Osteocyte (in vitro differentiated cells): ENCODE data around the gene UBXN2A. TPM values are rescaled to one million over a fixed set of nuclear protein-coding genes. Genes with fewer than 3 reads are reported as not detected.

Experiments used
- DNase-seq: peaks from one replicate; pipeline ENCODE4 v3.0.0; 2021; ENCODE audit warnings: mixed read lengths; ENCODE audit not compliant: unreplicated experiment; ENCODE audit errors: extremely low spot score
- H3K27ac Mint-ChIP-seq: one replicate; pipeline ENCODE4 v1.8.0; 2021; ENCODE audit warnings: mild to moderate bottlenecking, mixed read lengths; ENCODE audit not compliant: unreplicated experiment
- H3K27me3 Mint-ChIP-seq: one replicate; pipeline ENCODE4 v1.8.0; 2021; ENCODE audit warnings: mixed read lengths; ENCODE audit not compliant: unreplicated experiment
- H3K36me3 Mint-ChIP-seq: one replicate; pipeline ENCODE4 v1.8.0; 2021; ENCODE audit warnings: mixed read lengths; ENCODE audit not compliant: unreplicated experiment
- H3K4me1 Mint-ChIP-seq: one replicate; pipeline ENCODE4 v1.8.0; 2021; ENCODE audit warnings: mixed read lengths; ENCODE audit not compliant: unreplicated experiment
- H3K4me3 Mint-ChIP-seq: one replicate; pipeline ENCODE4 v1.8.0; 2021; ENCODE audit warnings: mild to moderate bottlenecking, moderate library complexity, mixed read lengths; ENCODE audit not compliant: unreplicated experiment
- H3K9me3 Mint-ChIP-seq: one replicate; pipeline ENCODE4 v1.8.0; 2021; ENCODE audit warnings: mixed read lengths; ENCODE audit not compliant: unreplicated experiment
- total RNA-seq: library from RNA; stranded (reverse); gene quantifications from 2 replicates; pipeline ENCODE4 v1.2.1, GENCODE V29; 2021
- TF ChIP-seq, protein P1 (sequence below): fragments of 200-600 bp; sonication (generic); IDR thresholded peaks from 2 replicates; pipeline ENCODE4 v1.5.0; 2021; ENCODE audit warnings: antibody characterized with exemption, mild to moderate bottlenecking, moderate library complexity

Gene UBXN2A
- total RNA-seq, 1 donor from 2014 or later: 18.8 TPM

DNA sequence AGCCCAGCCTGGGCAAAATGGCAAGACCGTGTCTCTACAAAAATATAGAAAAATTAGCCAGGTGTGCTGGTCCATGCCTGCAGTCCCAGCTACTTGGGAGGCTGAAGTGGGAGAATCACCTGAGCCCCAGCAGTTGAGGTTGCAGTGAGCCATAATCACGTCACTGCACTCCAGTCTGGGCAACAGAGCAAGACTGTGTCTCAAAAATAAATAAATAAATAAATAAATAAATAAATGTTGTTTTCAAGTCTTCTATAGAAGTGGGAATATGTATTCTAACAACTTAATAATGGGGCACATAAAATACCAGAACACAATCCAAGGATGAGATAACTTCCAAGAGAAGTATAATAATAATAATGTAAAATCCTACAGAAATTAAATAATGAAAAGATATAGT lies 37.2 kb upstream of the UBXN2A start:
- no peak for DNase-seq
- TF ChIP-seq, protein P1, sequence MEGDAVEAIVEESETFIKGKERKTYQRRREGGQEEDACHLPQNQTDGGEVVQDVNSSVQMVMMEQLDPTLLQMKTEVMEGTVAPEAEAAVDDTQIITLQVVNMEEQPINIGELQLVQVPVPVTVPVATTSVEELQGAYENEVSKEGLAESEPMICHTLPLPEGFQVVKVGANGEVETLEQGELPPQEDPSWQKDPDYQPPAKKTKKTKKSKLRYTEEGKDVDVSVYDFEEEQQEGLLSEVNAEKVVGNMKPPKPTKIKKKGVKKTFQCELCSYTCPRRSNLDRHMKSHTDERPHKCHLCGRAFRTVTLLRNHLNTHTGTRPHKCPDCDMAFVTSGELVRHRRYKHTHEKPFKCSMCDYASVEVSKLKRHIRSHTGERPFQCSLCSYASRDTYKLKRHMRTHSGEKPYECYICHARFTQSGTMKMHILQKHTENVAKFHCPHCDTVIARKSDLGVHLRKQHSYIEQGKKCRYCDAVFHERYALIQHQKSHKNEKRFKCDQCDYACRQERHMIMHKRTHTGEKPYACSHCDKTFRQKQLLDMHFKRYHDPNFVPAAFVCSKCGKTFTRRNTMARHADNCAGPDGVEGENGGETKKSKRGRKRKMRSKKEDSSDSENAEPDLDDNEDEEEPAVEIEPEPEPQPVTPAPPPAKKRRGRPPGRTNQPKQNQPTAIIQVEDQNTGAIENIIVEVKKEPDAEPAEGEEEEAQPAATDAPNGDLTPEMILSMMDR: no peak
- no peak overlapping the region for H3K4me3 Mint-ChIP-seq
- H3K27me3 Mint-ChIP-seq: no peaks in the 10 kb centered on the region
- H3K27ac Mint-ChIP-seq: no peak overlapping the region
- peaks cover 32% of the 10 kb centered on the region for H3K4me1 Mint-ChIP-seq
- peaks cover 2% of the 10 kb centered on the region for H3K36me3 Mint-ChIP-seq
- H3K9me3 Mint-ChIP-seq: no peaks in the 10 kb centered on the region

DNA sequence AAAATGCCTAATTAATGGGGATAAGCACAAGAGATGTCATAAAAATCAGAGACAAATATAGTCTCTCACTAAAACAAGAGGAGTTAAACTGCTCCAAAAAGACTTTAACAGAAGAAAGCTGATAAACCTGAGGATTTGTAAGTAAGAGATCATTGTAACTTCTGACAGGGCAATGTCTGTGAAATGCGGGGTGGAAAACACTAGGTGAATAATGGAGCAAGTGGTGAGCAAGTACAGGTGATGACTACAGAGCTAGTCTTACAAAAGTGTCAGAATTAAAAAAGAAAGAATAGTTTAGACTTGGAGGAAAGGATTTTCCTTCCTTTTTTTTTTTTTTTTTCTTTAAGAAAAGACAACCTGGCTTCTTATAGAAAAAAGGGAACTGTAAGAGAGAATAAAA lies 36.0 kb upstream of the UBXN2A start:
- Mint-ChIP-seq H3K36me3 (no peaks in the 10 kb centered on the region), H3K9me3 (no peaks in the 10 kb centered on the region), H3K4me1 (peaks cover 32% of the 10 kb centered on the region), H3K27me3 (no peaks in the 10 kb centered on the region), H3K27ac (peak overlapping the region; percentile 84), H3K4me3 (no peak overlapping the region)
- TF ChIP-seq, protein P1: no peak
- DNase-seq: no peak

DNA sequence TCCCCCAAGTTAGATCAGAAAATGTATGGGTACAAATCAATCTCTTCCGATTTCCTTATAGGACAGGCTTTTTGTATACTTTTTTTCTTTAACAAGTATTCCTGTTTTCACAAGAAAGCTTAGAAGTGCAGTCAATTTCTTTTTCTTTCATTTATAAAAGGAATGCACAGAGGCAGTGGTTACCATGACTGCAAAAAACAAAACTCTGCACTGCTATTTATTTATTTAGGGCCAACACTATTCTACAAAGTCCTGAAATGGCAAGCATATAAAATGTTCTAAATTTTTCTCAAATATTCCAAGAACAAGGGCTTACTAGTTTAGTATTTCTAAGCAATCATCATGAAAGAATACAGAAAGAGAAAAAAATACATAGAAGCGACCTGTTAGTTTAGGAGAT lies 35.6 kb upstream of the UBXN2A start:
- Mint-ChIP-seq H3K27ac (peak overlapping the region; percentile 84), H3K36me3 (no peaks in the 10 kb centered on the region), H3K4me3 (no peak overlapping the region), H3K9me3 (no peaks in the 10 kb centered on the region), H3K4me1 (peaks cover 32% of the 10 kb centered on the region), H3K27me3 (no peaks in the 10 kb centered on the region)
- TF ChIP-seq, protein P1: no peak
- no peak for DNase-seq

DNA sequence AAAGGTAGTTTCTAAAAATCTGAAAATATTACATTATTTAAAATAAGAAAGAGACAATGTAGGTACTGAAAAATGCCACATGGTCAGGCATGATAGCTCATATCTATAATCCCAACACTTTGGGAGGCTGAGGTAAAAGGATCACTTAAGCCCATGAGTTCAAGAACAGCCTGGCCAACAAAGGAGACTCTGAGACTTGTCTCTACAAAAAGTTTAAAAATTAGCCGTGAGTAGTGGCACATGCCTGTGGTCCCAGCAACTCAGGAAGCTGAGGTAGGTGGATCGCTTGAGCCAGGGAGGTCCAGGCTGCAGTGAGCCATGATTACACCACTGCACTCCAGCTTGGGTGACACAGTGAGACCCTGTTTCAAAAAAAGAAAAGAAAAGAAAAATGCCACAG lies 35.1 kb upstream of the UBXN2A start:
- Mint-ChIP-seq H3K27ac (peak overlapping the region; percentile 84), H3K4me1 (peaks cover 32% of the 10 kb centered on the region), H3K27me3 (no peaks in the 10 kb centered on the region), H3K9me3 (no peaks in the 10 kb centered on the region), H3K4me3 (no peak overlapping the region), H3K36me3 (no peaks in the 10 kb centered on the region)
- TF ChIP-seq, protein P1: no peak
- no peak for DNase-seq

DNA sequence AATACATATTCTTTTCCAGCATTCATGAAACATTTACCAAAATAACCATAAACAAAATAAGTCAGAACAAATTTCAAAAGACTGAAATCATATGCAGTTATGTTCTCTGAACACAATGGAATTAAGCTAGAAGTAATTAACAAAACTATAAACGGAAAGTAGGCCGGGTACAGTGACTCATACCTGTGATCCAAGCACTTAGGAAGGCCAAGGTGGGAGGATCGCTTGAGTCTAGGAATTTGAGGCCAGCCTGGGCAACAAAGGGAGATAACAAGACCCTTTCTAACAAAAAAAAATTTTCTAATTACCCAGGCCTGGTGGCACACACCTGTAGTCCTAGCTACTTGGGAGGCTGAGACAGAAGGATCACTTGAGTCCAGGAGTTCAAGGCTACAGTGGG lies 28.2 kb upstream of the UBXN2A start:
- Mint-ChIP-seq H3K4me1 (peaks cover 18% of the 10 kb centered on the region), H3K4me3 (no peak overlapping the region), H3K36me3 (no peaks in the 10 kb centered on the region), H3K27me3 (no peaks in the 10 kb centered on the region), H3K27ac (no peak overlapping the region), H3K9me3 (no peaks in the 10 kb centered on the region)
- TF ChIP-seq, protein P1: no peak
- DNase-seq: no peak
